HG03039 (cell line): Measurements from ENCODE around the gene PLEKHA3.

Source experiments
- ATAC-seq: cut with Tn5 transposase; IDR thresholded peaks from one replicate; pipeline ENCODE4 v1.9.1; 2021; ENCODE audit warnings: mild to moderate bottlenecking, moderate library complexity; ENCODE audit not compliant: unreplicated experiment

The PLEKHA3 gene

DNA sequence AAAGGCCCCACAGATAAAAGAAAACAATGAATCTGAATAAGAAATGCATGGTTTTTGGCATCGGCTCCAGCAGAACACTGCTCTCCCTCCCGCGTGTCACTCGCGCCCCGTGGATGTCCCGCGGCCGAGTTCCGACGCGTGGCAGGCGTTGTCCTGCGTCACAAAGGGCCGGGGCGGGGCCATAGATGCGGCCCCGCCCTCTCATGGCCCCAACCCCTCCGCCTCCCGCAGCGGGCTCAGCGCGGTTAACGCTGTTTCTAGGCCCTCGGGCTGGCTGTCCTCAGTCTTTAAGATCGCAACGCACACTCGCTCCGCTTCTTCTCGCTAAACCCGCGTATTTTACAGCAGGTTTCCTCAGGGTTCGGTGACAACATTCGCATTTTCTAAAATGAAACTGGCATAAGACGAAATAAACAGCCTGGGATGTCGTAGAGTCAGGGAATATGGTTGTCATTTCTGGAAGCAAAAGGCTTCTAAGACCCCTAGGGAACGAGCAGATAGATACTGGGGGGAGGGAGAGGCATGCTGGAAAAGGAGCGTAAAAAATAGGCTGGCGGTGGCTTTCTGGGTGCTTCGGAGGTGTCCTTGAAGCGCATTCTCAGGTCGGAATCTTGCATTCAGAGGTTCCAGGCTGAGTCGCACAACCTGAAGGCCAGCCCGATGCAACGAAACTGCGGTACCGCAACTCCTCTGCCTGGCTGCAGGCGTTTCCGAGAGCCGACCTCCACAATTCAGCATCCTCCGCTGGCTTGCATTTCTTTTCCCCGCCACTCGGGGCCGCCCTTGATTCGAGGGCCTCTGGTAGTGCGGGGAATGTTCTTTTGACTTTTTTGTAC, 1.6 kb upstream of the PLEKHA3 start, which contains the start of gene FKBP7:
TSS of gene FKBP7 (minus strand) at position 162 of the 836 bp plus-strand sequence. CDS start at position 61, 101 bp downstream.
- ATAC-seq, result peak; percentile 46

DNA sequence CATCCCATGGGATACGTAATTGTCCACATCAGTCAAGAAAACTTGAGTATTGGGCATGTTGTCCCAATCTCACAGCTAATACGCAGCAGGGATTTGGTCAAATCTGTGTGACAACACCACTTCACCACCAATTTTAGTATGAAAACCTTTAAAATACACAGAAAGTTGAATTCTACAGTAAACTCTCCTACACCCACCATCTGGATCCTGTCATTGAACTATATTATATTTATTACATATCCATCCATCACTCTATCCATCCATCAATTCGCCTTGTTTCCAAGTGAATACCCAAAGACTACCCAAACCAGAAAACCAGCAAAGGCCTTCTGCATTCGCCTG, 1.0 kb upstream of the PLEKHA3 start:
- ATAC-seq, result no peak

GRCh38 chr2:178479758-178480226, 465 bp upstream of the PLEKHA3 start:
- no peak for ATAC-seq

- ATAC-seq, result no peak
These were observed 2.2 kb downstream of the PLEKHA3 start for GRCh38 chr2:178482437-178482836.

DNA sequence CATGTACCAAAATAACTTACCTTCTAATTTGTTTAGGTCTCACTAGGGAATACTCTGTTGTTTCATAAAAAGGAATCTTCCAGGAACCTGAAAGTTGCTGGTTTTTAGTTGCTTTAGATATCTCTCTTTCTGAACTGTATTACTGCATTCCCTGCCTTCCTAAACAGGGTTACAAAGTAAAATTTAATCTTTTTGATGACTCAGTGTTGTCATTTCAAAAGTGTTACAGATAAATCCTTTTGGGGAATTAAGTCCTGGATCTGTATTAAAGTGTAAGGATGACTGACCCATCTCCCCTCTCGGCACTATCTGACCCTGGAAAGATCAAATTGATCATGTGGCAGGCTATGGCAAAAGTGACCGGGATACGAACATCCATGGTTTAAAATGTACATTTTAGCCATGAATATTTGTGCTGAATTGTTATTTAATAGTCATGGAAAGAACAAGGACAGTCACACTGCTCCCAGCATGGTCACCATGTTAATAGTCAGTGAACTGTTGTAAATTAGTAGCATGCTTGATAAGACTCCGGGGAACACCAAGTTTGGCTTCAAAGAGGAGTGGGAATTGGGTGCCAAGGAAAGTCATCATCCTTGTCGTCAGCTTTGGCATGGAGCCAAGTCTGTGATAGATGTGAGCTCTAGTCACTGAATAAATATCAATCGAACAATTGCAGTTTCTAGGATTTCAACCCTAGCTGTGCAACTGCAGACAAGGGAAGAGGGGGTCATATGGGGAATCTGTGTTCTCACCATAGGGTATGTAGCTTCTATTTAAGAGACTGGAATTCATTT, 4.2 kb downstream of the PLEKHA3 start:
- no peak for ATAC-seq

DNA sequence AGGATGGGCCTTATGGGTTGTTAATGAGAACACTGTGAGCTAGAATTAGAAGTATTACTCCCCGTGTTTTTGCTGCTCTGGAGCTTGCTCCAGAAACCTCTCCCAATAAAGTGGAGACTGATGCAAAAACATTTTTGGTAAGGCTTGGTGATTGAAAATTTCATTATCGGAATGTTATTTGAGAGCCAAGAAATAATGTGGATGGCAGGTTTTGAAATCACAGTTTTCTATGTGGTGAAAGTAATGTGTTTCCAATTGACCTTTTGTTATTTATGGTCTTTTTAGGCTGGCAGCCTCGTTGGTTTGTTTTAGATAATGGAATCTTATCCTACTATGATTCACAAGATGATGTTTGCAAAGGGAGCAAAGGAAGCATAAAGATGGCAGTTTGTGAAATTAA, 5.1 kb downstream of the PLEKHA3 start:
- no peak for ATAC-seq

DNA sequence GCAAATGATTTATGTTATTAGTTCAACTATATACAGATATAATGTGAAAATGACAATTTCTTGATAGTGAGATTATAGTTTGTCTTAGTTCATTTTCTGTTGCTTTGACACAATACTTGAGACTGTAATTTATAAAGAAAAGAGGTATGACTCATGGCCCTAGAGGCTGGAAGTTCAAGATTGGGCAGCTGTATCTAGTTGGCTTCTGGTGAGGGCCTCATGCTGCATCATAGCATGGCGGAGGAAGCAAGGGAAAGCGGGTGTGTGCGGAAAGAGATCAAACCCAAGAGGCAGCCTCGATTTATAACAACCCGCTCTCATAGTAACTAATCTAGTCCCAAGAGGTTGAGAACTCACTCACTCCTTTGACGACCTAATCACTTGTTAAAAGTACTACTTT, 11.4 kb downstream of the PLEKHA3 start:
- no peak for ATAC-seq

- ATAC-seq, result no peak
These were observed 15.8 kb downstream of the PLEKHA3 start for GRCh38 chr2:178496049-178496448.

DNA sequence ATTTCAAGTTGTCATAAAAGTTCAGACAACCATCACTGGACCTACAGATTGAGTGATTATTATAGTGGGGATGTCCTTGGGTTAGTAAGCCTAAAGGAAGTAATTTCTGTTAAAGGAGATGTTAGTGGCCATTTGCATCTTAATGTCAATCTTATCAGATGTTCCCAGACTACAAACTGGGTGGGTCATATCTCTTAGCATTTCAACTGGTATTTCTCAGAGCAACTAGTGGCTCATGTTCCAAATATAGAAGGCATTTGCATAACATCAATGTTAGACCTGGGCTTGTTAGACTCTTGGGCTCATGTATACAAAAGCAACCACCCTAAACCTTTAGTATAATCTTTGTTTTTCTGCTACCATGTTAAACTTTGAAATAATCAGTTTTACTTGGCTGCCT, 17.9 kb downstream of the PLEKHA3 start:
- no peak for ATAC-seq

DNA sequence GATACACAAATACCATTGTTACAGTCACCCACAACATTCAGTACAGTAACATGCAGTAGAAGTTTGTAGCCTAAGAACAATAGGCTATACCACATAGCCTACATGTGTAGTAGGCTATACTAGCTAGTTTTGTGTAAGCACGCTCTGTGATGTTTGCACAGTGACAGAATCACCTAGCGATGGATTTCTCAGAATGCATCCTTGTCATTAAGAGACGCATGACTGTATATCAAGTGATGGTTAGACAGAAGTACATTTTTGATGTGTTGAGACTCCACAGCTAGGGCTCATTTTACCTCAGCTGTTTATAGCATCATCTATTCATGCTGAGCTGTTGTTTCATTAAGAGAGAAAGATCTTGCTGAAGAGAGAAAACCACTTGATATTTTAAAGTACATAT, 19.4 kb downstream of the PLEKHA3 start:
- no peak for ATAC-seq

DNA sequence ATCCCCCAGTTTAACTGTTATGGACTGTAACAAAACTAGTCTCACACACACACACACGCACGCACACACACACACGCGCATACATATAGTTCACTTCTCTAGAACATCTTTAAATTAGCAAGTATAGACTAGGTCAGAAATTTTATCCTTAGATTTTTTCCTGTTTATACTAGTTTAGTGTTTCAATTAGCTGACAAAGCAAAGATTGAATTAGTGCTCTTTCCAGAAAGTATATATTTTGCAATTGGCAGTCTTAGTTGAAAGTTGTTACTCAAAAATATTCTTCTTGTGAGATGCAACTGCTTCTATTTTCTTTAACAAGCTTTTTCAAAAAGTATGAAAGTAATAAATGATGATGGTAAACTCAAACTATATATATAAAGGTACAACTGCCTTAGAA, 22.5 kb downstream of the PLEKHA3 start:
- ATAC-seq, result no peak

GRCh38 chr2:178506101-178506500, 25.8 kb downstream of the PLEKHA3 start:
- ATAC-seq, result no peak

DNA sequence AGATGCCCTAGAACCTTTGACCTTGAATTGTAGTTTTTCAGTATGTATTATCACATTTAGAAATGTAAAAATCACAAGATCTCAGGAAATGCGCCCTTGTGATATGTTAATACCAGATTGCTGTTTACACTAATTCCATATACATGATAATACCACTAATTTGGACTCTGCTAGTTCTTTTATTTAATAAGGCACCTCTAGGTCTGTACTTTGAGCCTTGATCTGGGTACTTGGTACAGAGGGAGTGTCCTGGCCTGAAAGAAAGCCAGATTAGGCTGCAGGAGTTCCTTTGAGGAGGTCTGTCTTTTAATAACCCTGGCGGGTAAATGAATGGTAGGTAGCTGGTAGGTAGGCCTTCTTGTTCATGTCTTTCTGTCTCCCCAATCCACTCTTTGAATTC, 26.3 kb downstream of the PLEKHA3 start:
- ATAC-seq, result no peak

DNA sequence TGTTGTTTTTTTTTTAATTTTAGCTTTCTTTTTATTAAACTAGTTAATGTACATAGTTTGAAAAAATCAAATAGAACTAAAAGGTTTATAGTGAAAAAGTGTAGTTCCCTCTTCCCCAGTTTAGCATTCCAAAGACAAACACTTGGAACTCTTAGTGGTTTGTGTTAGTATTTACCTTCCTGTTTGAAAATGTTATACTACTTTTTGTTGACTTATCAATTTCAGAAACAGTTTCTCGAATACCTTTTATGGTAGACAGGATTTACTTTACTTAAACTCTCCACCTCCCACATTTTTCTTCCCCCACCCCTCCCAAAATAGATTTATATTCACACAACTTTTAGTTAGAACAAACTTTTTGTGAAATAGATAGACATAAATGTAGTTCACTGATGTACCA, 26.7 kb downstream of the PLEKHA3 start:
- no peak for ATAC-seq

GRCh38 chr2:178508646-178509045, 28.4 kb downstream of the PLEKHA3 start:
- no peak for ATAC-seq

- ATAC-seq, result no peak
These were observed 30.1 kb downstream of the PLEKHA3 start for GRCh38 chr2:178510384-178510783.

DNA sequence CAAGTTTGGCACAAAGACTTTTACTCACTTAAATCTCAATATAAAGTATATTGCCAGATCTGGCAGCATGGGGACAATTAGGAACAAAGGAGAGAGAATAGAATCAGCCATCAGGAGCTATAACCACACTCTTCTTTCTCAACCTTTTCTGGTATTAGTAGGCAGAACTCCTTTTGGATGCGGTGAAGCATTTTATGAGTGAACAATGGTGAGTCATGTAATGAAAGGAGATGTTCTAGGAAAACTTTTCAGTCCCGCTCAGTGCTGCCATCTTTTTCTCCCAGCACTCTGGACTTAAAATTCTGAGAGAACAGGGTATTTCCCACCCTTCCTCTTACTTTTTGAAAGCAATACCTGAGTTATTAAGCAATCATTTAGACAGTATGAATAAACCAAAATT, 32.2 kb downstream of the PLEKHA3 start:
- ATAC-seq, result no peak

GRCh38 chr2:178513876-178514275, 33.6 kb downstream of the PLEKHA3 start:
- no peak for ATAC-seq

DNA sequence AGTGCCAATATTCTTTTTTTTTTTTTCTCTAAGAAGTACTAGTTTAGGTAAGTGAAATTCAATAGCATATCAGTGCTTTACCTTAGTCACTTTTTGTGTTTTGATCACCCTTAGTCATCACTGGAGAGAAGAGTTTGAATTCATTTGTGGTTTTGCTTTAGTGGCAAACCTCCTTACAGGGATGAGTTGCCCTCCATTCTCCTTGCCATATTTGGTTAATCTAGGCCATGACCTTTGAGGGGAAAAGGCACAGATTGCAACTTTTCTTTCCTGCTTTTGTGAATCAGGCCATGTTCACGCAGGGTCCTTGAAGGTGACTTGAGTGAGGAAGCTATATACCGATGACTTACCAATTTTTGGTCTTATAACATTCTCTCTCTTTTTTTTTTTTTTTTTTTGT, 34.4 kb downstream of the PLEKHA3 start:
- ATAC-seq, result no peak

GRCh38 chr2:178517496-178517895, 37.2 kb downstream of the PLEKHA3 start:
- ATAC-seq, result no peak

GRCh38 chr2:178521304-178522150, 41.3 kb downstream of the PLEKHA3 start:
- no peak for ATAC-seq
